H1 (cell line): ENCODE data around the gene APH1A. TPM values are rescaled to one million over a fixed set of nuclear protein-coding genes. Genes with fewer than 3 reads are reported as not detected.
A peak's percentile ranks its signal among the peaks of the same experiment; 100 is the strongest.

Source experiments
- ASH2L ChIP-seq: fragments of 200-600, 300-600 bp; sonication (generic); IDR thresholded peaks from one replicate; pipeline ENCODE4 v1.7.1; 2017; ENCODE audit warnings: low read length
- BCL11A ChIP-seq, 2 experiments: IDR thresholded peaks; one replicate each; pipeline ENCODE4 v1.6.1; 2011; ENCODE audit warnings: low read depth in 2 of 2, low read length in 2 of 2, mild to moderate bottlenecking in 2 of 2
- CEBPB ChIP-seq: IDR thresholded peaks from 2 replicates; pipeline ENCODE4 v1.6.1; 2012; ENCODE audit warnings: low read depth, low read length
- CREB1 ChIP-seq: IDR thresholded peaks from 2 replicates; pipeline ENCODE4 v1.6.1; 2012; ENCODE audit warnings: inconsistent platforms
- CTBP2 ChIP-seq: IDR thresholded peaks from 2 replicates; pipeline ENCODE4 v1.7.0; 2011; ENCODE audit warnings: borderline replicate concordance, mild to moderate bottlenecking, moderate library complexity, mixed read lengths, low read length; ENCODE audit not compliant: insufficient read depth, insufficient read length
- EP300 ChIP-seq, 2 experiments: IDR thresholded peaks; 1 replicate in 1 of 2; 2 replicates in 1 of 2; pipeline ENCODE4 v1.6.1; 2011 to 2012; ENCODE audit warnings: low read depth in 2 of 2, low read length in 2 of 2, mild to moderate bottlenecking in 2 of 2, borderline replicate concordance in 1 of 2, inconsistent platforms in 1 of 2, moderate library complexity in 1 of 2
- KDM4A ChIP-seq: IDR thresholded peaks from one replicate; pipeline ENCODE4 v1.7.1; 2012; ENCODE audit warnings: low read depth, mild to moderate bottlenecking, moderate library complexity, low read length, inconsistent platforms; ENCODE audit not compliant: severe bottlenecking
- MAFK ChIP-seq: IDR thresholded peaks from 2 replicates; pipeline ENCODE4 v1.6.1; 2012; ENCODE audit warnings: low read depth, mild to moderate bottlenecking, improper control_type of control experiment, low read length
- PHF8 ChIP-seq: fragments of 200-600 bp; sonication (generic); conservative IDR thresholded peaks from 2 replicates; pipeline ENCODE4 v1.7.1; 2012; ENCODE audit warnings: low read depth, mild to moderate bottlenecking, inconsistent platforms, low read length, moderate library complexity
- POU5F1 ChIP-seq: IDR thresholded peaks from 2 replicates; pipeline ENCODE4 v1.6.1; 2011; ENCODE audit warnings: low read depth, mild to moderate bottlenecking, low read length, moderate library complexity
- RBBP5 ChIP-seq: IDR thresholded peaks from 2 replicates; pipeline ENCODE4 v1.7.1; 2012; ENCODE audit warnings: low read depth, mild to moderate bottlenecking, inconsistent platforms, low read length, moderate library complexity, borderline replicate concordance
- RNF2 ChIP-seq: fragments of 200-900, 300-1000 bp; sonication (generic); IDR thresholded peaks from 2 replicates; pipeline ENCODE4 v1.7.1; 2016; ENCODE audit warnings: borderline replicate concordance, low read depth, mild to moderate bottlenecking, antibody characterized with exemption, low read length; ENCODE audit not compliant: poor library complexity, severe bottlenecking; ENCODE audit errors: missing control alignments
- SIRT6 ChIP-seq: IDR thresholded peaks from one replicate; pipeline ENCODE4 v1.7.1; 2012; ENCODE audit warnings: low read length, inconsistent platforms
- TAF7 ChIP-seq: optimal IDR thresholded peaks from 2 replicates; pipeline ENCODE3; 2011; ENCODE audit warnings: low read depth, mild to moderate bottlenecking, inconsistent platforms, low read length, moderate library complexity, borderline replicate concordance
- TCF12 ChIP-seq: IDR thresholded peaks from 2 replicates; pipeline ENCODE4 v1.6.1; 2011; ENCODE audit warnings: low read depth, mild to moderate bottlenecking, low read length
- polyA plus RNA-seq, 7 experiments: library from polyadenylated mRNA; depleted of rRNA in 3 of 7; stranded (reverse) in 5 of 7; unstranded in 2 of 7; fragments of >200 nt in 5 of 7; fragments of 200-250 nt in 2 of 7; gene quantifications; 1 replicate in 5 of 7; 2 replicates in 1 of 7; 4 replicates in 1 of 7; pipeline versions ENCODE4 v1.2.1 to v1.2.3, GENCODE V29; 2011 to 2013; ENCODE audit warnings: missing spikeins in 2 of 7, mixed read lengths in 2 of 7
- total RNA-seq: library from RNA; stranded (reverse); fragmentation: NEBNext Ultra II Directional; extraction: Animal tissue kit (Norgen Biotek cat#: 25700); gene quantifications from 2 replicates; pipeline ENCODE4 v1.2.1, GENCODE V29; 2021
- TF ChIP-seq, protein P1 (sequence below), 3 experiments: IDR thresholded peaks; 1 replicate in 2 of 3; 2 replicates in 1 of 3; pipeline versions ENCODE4 v1.5.1 to v1.6.1; 2011; ENCODE audit warnings: low read length in 3 of 3, mild to moderate bottlenecking in 3 of 3, inconsistent platforms in 2 of 3, low read depth in 1 of 3, moderate library complexity in 1 of 3; ENCODE audit not compliant: insufficient read depth in 1 of 3; ENCODE audit errors: control extremely low read depth in 1 of 3
- TF ChIP-seq, protein P2 (sequence below): IDR thresholded peaks from 2 replicates; pipeline ENCODE4 v1.6.1; 2012; ENCODE audit warnings: inconsistent platforms
- TF ChIP-seq, protein P3 (sequence below): IDR thresholded peaks from 2 replicates; pipeline ENCODE4 v1.6.1; 2012; ENCODE audit warnings: low read length, inconsistent platforms

Gene APH1A
- total and polyA plus RNA-seq, 2 of the 8 experiments (the other 6 are each of a cell fraction or from before 2014, with no cell fraction given): 111 to 183 TPM

DNA sequence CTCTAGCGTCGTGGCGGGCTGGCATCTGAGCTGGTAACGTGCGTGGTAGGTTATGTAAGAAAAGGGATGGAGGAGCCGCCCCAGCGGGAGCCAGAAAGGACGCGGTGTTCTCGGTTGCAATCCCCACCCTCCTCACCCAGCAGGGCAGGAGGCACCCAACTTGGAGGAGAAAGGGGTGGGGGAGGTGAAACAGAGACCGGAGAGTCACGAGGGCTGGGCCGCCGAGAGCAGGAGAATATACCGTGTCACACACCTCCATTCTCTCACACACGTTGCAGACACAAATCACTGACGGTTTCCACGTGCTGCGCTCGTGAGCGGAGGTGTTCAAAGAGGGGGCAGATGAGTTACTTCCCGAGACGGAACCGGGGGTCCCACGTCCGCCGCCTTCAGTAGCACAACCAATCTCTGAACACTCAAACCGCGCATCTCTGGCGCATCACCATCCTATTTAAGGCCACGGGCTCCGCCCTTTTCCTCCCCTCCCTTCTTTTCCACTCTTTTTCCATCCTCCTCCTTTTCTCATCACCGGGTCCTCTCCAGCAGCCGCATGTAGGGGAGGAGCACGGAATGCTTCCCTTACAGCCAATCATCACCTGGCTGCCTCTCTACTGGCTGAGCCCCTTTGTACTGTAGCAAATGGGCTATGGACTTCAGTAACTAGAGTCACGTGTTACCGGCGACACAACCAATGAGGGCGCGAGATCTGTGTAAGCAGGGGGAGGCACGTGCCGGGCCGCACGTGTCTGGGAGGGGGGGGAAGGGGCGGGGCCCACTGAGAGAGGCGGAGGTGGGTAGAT lies 13.1 kb upstream of the APH1A start, which contains the start of gene CIART (continued):
- TF ChIP-seq, protein P1, sequence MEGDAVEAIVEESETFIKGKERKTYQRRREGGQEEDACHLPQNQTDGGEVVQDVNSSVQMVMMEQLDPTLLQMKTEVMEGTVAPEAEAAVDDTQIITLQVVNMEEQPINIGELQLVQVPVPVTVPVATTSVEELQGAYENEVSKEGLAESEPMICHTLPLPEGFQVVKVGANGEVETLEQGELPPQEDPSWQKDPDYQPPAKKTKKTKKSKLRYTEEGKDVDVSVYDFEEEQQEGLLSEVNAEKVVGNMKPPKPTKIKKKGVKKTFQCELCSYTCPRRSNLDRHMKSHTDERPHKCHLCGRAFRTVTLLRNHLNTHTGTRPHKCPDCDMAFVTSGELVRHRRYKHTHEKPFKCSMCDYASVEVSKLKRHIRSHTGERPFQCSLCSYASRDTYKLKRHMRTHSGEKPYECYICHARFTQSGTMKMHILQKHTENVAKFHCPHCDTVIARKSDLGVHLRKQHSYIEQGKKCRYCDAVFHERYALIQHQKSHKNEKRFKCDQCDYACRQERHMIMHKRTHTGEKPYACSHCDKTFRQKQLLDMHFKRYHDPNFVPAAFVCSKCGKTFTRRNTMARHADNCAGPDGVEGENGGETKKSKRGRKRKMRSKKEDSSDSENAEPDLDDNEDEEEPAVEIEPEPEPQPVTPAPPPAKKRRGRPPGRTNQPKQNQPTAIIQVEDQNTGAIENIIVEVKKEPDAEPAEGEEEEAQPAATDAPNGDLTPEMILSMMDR (IDR thresholded peaks at IDR 0.05; ENCODE audit: control extremely low read depth in 1 of 3, insufficient read depth in 1 of 3, low read depth in 1 of 3, low read length in 3 of 3): no peak
- TF ChIP-seq TAF7 (peak; percentile 71), RBBP5 (no peak), ASH2L (peak; percentile 53), MAFK (no peak), PHF8 (peak; percentile 57), SIRT6 (no peak), CREB1 (peak; percentile 77; the same call in 1 of the 2 replicates), POU5F1 (no peak), RNF2 (no peak), KDM4A (no peak), BCL11A (IDR thresholded peaks at IDR 0.05; ENCODE audit: low read depth in 2 of 2, low read length in 2 of 2) (no peak), TCF12 (0 out of 2 replicates have a peak, but pooled peaks have one; percentile 5), EP300 (IDR thresholded peaks at IDR 0.05; ENCODE audit: borderline replicate concordance in 1 of 2, low read depth in 2 of 2, low read length in 2 of 2) (no peak), CTBP2 (no peak), CEBPB (no peak)
- TF ChIP-seq, protein P2, sequence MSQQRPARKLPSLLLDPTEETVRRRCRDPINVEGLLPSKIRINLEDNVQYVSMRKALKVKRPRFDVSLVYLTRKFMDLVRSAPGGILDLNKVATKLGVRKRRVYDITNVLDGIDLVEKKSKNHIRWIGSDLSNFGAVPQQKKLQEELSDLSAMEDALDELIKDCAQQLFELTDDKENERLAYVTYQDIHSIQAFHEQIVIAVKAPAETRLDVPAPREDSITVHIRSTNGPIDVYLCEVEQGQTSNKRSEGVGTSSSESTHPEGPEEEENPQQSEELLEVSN: peak; percentile 73
- TF ChIP-seq, protein P3, sequence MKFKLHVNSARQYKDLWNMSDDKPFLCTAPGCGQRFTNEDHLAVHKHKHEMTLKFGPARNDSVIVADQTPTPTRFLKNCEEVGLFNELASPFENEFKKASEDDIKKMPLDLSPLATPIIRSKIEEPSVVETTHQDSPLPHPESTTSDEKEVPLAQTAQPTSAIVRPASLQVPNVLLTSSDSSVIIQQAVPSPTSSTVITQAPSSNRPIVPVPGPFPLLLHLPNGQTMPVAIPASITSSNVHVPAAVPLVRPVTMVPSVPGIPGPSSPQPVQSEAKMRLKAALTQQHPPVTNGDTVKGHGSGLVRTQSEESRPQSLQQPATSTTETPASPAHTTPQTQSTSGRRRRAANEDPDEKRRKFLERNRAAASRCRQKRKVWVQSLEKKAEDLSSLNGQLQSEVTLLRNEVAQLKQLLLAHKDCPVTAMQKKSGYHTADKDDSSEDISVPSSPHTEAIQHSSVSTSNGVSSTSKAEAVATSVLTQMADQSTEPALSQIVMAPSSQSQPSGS: no peak
